KOPT-K1 (cell line): ENCODE results near the gene BUB3.

Experiments
- H3K27ac ChIP-seq: fragments of 200-600 bp; sonication (generic); 2 replicates; pipeline ENCODE4 v1.5.1; 2016; ENCODE audit warnings: antibody characterized with exemption, mild to moderate bottlenecking, low read depth, low read length; ENCODE audit not compliant: poor library complexity, severe bottlenecking
- H3K36me3 ChIP-seq: fragments of 200-600 bp; sonication (generic); 2 replicates; pipeline ENCODE4 v1.5.1; 2017; ENCODE audit warnings: antibody characterized with exemption, mild to moderate bottlenecking, low read length, moderate library complexity; ENCODE audit not compliant: insufficient read depth
- H3K9me3 ChIP-seq: fragments of 200-600 bp; sonication (generic); 2 replicates; pipeline ENCODE4 v1.5.1; 2017; ENCODE audit warnings: antibody characterized with exemption, low read length, mild to moderate bottlenecking; ENCODE audit not compliant: insufficient read depth, poor library complexity, severe bottlenecking

The BUB3 gene

GRCh38 chr10:123202506-123202905 is 48.3 kb downstream of the BUB3 start:
- H3K27ac ChIP-seq = no peak overlapping the region
- no peaks in the 10 kb centered on the region for H3K36me3 ChIP-seq
- H3K9me3 ChIP-seq = no peaks in the 10 kb centered on the region

GRCh38 chr10:123203393-123204126 is 49.4 kb downstream of the BUB3 start:
- no peak overlapping the region for H3K27ac ChIP-seq

DNA sequence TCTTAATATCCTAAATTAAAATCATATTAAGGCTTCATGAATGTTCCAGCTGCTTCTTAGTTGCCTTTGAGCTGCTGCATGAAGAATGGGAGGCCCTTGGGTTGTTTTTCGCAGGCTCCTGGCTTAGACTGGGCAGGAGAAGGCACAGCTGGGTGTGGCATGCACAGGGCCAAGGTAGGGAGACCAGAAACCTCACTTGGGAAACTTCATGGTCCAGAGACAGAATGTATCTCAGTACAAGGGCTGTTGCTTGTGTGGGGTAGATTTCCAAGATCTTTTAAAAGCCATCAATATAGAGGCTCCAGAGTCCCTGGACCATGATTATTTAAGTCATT is 49.9 kb downstream of the BUB3 start:
- H3K27ac ChIP-seq = no peak overlapping the region
- peaks cover 12% of the 10 kb centered on the region for H3K9me3 ChIP-seq
- no peaks in the 10 kb centered on the region; the same call in 1 of the 2 replicates for H3K36me3 ChIP-seq

More at GRCh38 chr10:123203393-123204126, 49.4 kb downstream of the BUB3 start:
- Histone ChIP-seq H3K36me3 (no peaks in the 10 kb centered on the region; the same call in 1 of the 2 replicates), H3K9me3 (peaks cover 10% of the 10 kb centered on the region)

DNA sequence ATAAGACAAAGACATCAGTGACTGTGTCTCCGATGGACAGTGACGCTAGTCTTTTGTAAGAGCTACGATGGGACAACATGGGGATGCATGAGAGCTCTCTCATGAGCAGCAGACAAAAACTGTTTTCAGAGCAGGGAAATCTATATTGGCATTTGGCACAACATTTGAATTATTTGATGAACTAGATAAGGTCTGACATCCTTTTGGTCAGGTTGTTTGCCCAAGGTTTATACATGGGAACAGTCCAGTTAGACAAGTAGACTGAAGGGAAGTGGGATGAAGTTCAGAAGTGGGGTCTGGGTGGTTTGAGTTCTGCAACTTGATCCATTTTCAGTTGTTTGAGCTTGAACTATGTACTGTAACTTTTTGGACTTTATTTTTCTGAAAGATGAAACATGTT is 50.8 kb downstream of the BUB3 start:
- Histone ChIP-seq H3K9me3 (peaks cover 12% of the 10 kb centered on the region), H3K27ac (no peak overlapping the region), H3K36me3 (no peaks in the 10 kb centered on the region; the same call in 1 of the 2 replicates)

DNA sequence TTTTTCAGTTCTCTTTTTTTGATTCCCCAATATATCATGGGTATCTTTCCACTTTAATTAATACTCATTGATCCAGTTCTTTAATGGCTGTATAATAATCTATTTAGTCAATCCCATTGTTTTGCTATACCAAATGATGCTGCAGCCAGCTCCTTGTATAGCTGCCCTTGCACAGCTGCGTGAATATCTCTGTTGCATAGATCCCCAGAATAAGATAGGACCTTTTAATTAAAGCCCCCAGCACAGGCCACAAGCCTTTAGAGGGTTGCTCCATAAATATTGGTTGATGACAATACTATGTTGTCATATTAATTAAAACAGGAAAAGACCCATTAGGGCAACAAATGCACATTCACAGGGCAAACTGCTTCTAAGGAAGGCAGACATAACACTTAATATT is 57.9 kb downstream of the BUB3 start:
- no peak overlapping the region for H3K27ac ChIP-seq
- no peaks in the 10 kb centered on the region; the same call in 1 of the 2 replicates for H3K36me3 ChIP-seq

GRCh38 chr10:123212640-123213039 is 58.4 kb downstream of the BUB3 start:
- Histone ChIP-seq H3K27ac (no peak overlapping the region), H3K36me3 (no peaks in the 10 kb centered on the region; the same call in 1 of the 2 replicates), H3K9me3 (peaks cover 11% of the 10 kb centered on the region)

More for the DNA sequence above, 57.9 kb downstream of the BUB3 start:
- peaks cover 12% of the 10 kb centered on the region for H3K9me3 ChIP-seq

- H3K27ac ChIP-seq = no peak overlapping the region
- no peaks in the 10 kb centered on the region; the same call in 1 of the 2 replicates for H3K36me3 ChIP-seq
- peaks cover 6% of the 10 kb centered on the region for H3K9me3 ChIP-seq
Observed at GRCh38 chr10:123213192-123213591, 59.0 kb downstream of the BUB3 start.
